SK-N-SH treated with all-trans-retinoic acid at 6 μM for 48 hours (cell line): ENCODE results near the gene TMEM134.

Experiments
- ARNTL ChIP-seq: fragments of 450-650 bp; formaldehyde crosslinking; IDR thresholded peaks from 2 replicates; pipeline ENCODE4 v1.5.0; 2020; ENCODE audit warnings: low read depth, mild to moderate bottlenecking, moderate library complexity, borderline replicate concordance
- ISL1 ChIP-seq: fragments of 250-450 bp; sonication (Bioruptor Pico); IDR thresholded peaks from 2 replicates; pipeline ENCODE4 v2.1.2; 2022; ENCODE audit warnings: mild to moderate bottlenecking, moderate library complexity
- RARB ChIP-seq: fragments of 250-450 bp; sonication (Bioruptor Pico); IDR thresholded peaks from 2 replicates; pipeline ENCODE4 v1.8.0; 2021; ENCODE audit warnings: mild to moderate bottlenecking, moderate library complexity
- ZFP3 ChIP-seq: fragments of 250-450 bp; sonication (Bioruptor Pico); IDR thresholded peaks from 2 replicates; pipeline ENCODE4 v1.5.0; 2020; ENCODE audit warnings: mild to moderate bottlenecking, moderate library complexity
- TF ChIP-seq, protein P1 (sequence below): fragments of 250-450 bp; sonication (Bioruptor Pico); IDR thresholded peaks from 2 replicates; pipeline ENCODE4 v1.8.0; 2020; ENCODE audit warnings: mild to moderate bottlenecking, moderate library complexity, borderline replicate concordance

DNA sequence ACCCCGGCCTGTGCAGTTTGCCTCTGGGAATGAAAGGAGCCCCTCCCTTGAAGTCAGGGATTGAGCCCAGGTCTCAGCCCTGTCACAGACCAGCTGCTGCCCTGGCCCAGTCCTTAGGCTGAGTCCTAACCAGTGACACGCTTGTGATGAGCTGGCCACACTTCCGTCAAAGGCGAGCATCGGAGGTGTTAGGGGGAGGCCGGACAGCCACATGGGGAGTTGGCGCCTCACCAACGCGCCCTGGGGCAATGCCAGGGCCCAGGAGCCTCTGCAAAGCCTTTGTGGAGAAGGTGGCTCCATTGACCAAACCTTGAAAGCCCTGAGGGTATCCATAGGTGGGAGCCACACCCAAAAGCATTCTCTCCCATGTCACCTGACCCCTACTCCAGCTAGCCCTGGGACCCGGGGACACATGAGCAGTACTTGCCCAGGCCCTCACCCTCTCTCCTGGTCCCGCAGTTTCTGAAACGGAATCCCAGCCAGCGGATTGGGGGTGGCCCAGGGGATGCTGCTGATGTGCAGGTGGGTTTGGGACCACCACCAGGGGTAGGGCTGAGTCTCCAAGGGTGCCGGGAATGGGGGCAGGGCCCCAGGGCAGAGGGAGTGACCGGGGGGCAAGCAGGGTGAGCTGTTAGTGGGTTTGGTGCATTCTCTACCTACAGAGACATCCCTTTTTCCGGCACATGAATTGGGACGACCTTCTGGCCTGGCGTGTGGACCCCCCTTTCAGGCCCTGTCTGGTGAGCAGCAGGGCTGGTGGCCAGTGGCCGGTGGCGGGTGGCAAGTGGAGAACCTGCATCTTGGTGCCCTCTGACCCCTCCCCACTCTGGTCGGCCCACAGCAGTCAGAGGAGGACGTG lies 35.3 kb downstream of the TMEM134 start:
- TF ChIP-seq ARNTL (CRISPR knock-in tag) (no peak), ISL1 (CRISPR knock-in tag) (no peak), RARB (CRISPR knock-in tag) (no peak), ZFP3 (no peak)
- TF ChIP-seq, protein P1, sequence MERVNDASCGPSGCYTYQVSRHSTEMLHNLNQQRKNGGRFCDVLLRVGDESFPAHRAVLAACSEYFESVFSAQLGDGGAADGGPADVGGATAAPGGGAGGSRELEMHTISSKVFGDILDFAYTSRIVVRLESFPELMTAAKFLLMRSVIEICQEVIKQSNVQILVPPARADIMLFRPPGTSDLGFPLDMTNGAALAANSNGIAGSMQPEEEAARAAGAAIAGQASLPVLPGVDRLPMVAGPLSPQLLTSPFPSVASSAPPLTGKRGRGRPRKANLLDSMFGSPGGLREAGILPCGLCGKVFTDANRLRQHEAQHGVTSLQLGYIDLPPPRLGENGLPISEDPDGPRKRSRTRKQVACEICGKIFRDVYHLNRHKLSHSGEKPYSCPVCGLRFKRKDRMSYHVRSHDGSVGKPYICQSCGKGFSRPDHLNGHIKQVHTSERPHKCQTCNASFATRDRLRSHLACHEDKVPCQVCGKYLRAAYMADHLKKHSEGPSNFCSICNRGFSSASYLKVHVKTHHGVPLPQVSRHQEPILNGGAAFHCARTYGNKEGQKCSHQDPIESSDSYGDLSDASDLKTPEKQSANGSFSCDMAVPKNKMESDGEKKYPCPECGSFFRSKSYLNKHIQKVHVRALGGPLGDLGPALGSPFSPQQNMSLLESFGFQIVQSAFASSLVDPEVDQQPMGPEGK (CRISPR knock-in tag), result no peak
